Measurements from ENCODE around the gene OCEL1.

Gene OCEL1, protein sequence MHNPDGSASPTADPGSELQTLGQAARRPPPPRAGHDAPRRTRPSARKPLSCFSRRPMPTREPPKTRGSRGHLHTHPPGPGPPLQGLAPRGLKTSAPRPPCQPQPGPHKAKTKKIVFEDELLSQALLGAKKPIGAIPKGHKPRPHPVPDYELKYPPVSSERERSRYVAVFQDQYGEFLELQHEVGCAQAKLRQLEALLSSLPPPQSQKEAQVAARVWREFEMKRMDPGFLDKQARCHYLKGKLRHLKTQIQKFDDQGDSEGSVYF

DNA sequence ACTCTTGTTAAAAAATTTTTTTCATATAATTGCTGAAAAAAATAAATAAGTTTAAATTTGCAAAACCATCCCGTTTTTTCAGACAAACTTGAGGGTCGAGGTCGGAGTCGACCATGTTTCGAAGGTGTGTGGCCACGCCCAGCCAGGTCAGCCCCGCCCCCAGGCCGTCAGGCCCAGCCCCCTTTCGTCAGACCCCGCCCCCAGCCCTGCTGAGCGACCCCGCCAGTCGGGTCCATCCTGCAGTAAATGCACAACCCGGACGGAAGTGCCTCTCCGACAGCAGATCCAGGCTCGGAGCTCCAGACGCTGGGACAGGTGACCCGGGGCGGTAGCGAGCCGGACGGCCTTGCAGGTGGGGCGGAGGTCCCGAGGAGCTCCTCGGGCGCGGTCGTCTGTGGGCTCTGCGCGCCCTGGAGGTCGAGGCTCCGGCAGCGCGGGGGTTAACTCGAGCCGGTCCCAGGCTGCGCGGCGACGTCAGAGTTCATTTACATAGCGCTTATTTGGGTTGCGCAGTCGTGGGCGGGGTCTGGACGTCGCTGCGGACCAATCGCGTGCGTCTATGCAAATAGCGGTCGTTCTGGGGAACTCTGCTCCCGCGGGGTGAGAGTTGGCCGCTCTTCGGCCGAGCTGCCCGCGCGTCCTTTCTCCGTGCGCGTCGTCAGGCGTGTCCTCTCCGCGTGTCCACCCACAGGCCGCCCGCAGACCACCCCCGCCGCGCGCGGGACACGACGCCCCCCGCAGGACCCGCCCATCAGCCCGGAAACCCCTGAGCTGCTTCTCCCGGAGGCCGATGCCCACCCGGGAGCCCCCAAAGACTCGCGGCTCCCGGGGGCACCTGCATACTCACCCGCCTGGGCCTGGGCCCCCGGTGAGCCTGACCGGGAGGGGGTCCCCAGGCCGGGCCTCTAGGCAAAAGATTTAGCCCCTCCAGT lies at the start of gene OCEL1:
Gene OCEL1 (plus strand): TSS at position 225 of the 932 bp plus-strand sequence. CDS start 22 bp downstream, at position 247.
- peak within 1 kb of the TSS; percentile 55 for H3K4me3 ChIP-seq (ENCODE audit: low read depth, low read length)
- TF ChIP-seq MYC (IDR thresholded peaks at IDR 0.05; ENCODE audit: low read depth, low read length) = peak; percentile 66
- TF ChIP-seq, protein P1, sequence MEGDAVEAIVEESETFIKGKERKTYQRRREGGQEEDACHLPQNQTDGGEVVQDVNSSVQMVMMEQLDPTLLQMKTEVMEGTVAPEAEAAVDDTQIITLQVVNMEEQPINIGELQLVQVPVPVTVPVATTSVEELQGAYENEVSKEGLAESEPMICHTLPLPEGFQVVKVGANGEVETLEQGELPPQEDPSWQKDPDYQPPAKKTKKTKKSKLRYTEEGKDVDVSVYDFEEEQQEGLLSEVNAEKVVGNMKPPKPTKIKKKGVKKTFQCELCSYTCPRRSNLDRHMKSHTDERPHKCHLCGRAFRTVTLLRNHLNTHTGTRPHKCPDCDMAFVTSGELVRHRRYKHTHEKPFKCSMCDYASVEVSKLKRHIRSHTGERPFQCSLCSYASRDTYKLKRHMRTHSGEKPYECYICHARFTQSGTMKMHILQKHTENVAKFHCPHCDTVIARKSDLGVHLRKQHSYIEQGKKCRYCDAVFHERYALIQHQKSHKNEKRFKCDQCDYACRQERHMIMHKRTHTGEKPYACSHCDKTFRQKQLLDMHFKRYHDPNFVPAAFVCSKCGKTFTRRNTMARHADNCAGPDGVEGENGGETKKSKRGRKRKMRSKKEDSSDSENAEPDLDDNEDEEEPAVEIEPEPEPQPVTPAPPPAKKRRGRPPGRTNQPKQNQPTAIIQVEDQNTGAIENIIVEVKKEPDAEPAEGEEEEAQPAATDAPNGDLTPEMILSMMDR (IDR thresholded peaks at IDR 0.05; ENCODE audit: low read depth, low read length) = no peak
- TF ChIP-seq POLR2A (IDR thresholded peaks at IDR 0.05; ENCODE audit: extremely low read depth, insufficient read length) = peak; percentile 65
- TF ChIP-seq MAX (IDR thresholded peaks at IDR 0.05; ENCODE audit: low read depth, low read length) = peak; percentile 66
- DNase-seq (ENCODE audit: low read depth) = peak; percentile 98

DNA sequence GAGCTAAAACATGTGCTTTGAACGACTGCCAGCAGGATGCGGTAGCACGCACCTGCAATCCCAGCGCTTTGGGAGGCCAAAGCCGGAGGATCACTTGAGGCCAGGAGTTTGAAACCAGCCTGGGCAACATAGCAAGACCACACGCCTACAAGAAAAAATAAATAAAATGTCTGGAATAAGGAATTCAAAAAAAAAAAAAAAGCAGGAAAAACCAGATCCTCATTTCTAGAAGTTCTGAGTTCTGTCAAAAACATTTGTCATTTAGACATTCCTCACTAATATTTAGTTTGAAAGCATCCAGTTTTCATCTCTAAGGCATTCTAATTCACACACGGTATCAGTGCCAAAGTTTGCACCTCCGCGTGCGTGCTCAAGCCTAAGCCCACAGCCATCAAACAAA lies 47.7 kb upstream of the OCEL1 start:
- no peak for DNase-seq (ENCODE audit: low read depth)
- H3K4me3 ChIP-seq (ENCODE audit: low read depth, low read length) = no peak overlapping the region
- TF ChIP-seq POLR2A (IDR thresholded peaks at IDR 0.05; ENCODE audit: extremely low read depth, insufficient read length) = no peak
- TF ChIP-seq, protein P1 (IDR thresholded peaks at IDR 0.05; ENCODE audit: low read depth, low read length) = no peak
- no peak for TF ChIP-seq MYC (IDR thresholded peaks at IDR 0.05; ENCODE audit: low read depth, low read length)
- TF ChIP-seq MAX (IDR thresholded peaks at IDR 0.05; ENCODE audit: low read depth, low read length) = no peak

GRCh38 chr19:17180997-17181702 lies 44.9 kb upstream of the OCEL1 start:
- DNase-seq (ENCODE audit: low read depth) = no peak
- TF ChIP-seq POLR2A (IDR thresholded peaks at IDR 0.05; ENCODE audit: extremely low read depth, insufficient read length) = no peak
- no peak for TF ChIP-seq MYC (IDR thresholded peaks at IDR 0.05; ENCODE audit: low read depth, low read length)
- TF ChIP-seq MAX (IDR thresholded peaks at IDR 0.05; ENCODE audit: low read depth, low read length) = no peak
- TF ChIP-seq, protein P1 (IDR thresholded peaks at IDR 0.05; ENCODE audit: low read depth, low read length) = no peak
- no peak overlapping the region for H3K4me3 ChIP-seq (ENCODE audit: low read depth, low read length)

DNA sequence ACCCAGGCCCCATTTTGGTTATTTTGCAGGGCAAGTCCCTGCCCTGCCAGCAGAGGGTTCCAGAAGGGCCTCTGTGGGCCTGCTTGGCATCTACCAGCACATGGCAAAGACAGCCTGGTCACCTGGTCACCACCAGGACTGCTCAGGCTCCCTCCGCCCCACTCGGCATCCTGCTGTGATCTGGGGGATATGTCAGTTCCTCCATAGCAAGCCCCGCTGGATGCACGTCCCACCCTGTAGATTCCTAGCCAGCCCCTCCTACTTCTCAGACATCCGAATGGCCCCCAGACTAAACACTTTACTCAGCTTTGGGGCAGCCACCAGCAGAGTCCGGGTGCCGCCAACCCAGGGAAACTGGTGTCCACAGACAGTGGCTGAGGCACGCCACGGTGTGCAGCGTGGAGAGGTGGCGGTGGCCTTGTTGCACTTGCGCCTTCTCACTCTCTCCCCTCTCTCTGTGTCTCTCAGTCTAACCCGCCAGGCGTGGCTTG lies 42.7 kb upstream of the OCEL1 start:
- peak; percentile 67 for DNase-seq (ENCODE audit: low read depth)
- TF ChIP-seq MAX (IDR thresholded peaks at IDR 0.05; ENCODE audit: low read depth, low read length) (peak; percentile 47), POLR2A (IDR thresholded peaks at IDR 0.05; ENCODE audit: extremely low read depth, insufficient read length) (no peak), MYC (IDR thresholded peaks at IDR 0.05; ENCODE audit: low read depth, low read length) (peak; percentile 38; the same call in 1 of the 2 replicates)
- TF ChIP-seq, protein P1 (IDR thresholded peaks at IDR 0.05; ENCODE audit: low read depth, low read length) = peak; percentile 14
- peak overlapping the region; percentile 38 for H3K4me3 ChIP-seq (ENCODE audit: low read depth, low read length)

- TF ChIP-seq MYC (IDR thresholded peaks at IDR 0.05; ENCODE audit: low read depth, low read length) (no peak), POLR2A (IDR thresholded peaks at IDR 0.05; ENCODE audit: extremely low read depth, insufficient read length) (no peak), MAX (IDR thresholded peaks at IDR 0.05; ENCODE audit: low read depth, low read length) (no peak)
- TF ChIP-seq, protein P1 (IDR thresholded peaks at IDR 0.05; ENCODE audit: low read depth, low read length) = no peak
- H3K4me3 ChIP-seq (ENCODE audit: low read depth, low read length) = peak overlapping the region; percentile 38
- DNase-seq (ENCODE audit: low read depth) = peak; percentile 96
Observed at GRCh38 chr19:17183858-17184321, 42.1 kb upstream of the OCEL1 start.
